HepG2 (cell line): ENCODE data around the gene RUVBL1. TPM values are rescaled to one million over a fixed set of nuclear protein-coding genes. Genes with fewer than 3 reads are reported as not detected.

Source experiments
- FOXA3 ChIP-seq: IDR thresholded peaks from 2 replicates; pipeline ENCODE4 v1.6.1; 2016; ENCODE audit warnings: missing genetic modification reagents, missing compliant biosample characterization
- GTF2F1 ChIP-seq: fragments of 150-350 bp; IDR thresholded peaks from 2 replicates; pipeline ENCODE4 v1.6.1; 2014; ENCODE audit warnings: low read length
- HES4 ChIP-seq: sonication (generic); formaldehyde crosslinking; IDR thresholded peaks from 2 replicates; pipeline ENCODE4 v1.9.0; 2021; ENCODE audit warnings: mild to moderate bottlenecking, missing genetic modification reagents, borderline replicate concordance
- MXI1 ChIP-seq: IDR thresholded peaks from 3 replicates; pipeline ENCODE4 v1.6.1; 2012; ENCODE audit warnings: low read depth, low read length, inconsistent platforms, borderline replicate concordance
- MYNN ChIP-seq: sonication (generic); formaldehyde crosslinking; IDR thresholded peaks from 2 replicates; pipeline ENCODE4 v1.4.0; 2020; ENCODE audit warnings: mild to moderate bottlenecking, low read depth, missing genetic modification reagents
- NBN ChIP-seq: fragments of 450-650 bp; conservative IDR thresholded peaks from 2 replicates; pipeline ENCODE4 v1.6.1; 2017
- NR2F1 ChIP-seq, 2 experiments: fragments of 450-650 bp in 1 of 2; formaldehyde crosslinking in 1 of 2; IDR thresholded peaks; 2 replicates each; pipeline versions ENCODE4 v1.5.0 to v1.6.1; 2016 to 2020; ENCODE audit warnings: mild to moderate bottlenecking in 1 of 2, missing compliant biosample characterization in 1 of 2, missing genetic modification reagents in 1 of 2, moderate library complexity in 1 of 2
- POLR2A ChIP-seq, 2 experiments: IDR thresholded peaks; 2 replicates each; pipeline ENCODE4 v1.6.1; 2011; ENCODE audit warnings: low read depth in 2 of 2, low read length in 2 of 2, mild to moderate bottlenecking in 1 of 2, moderate library complexity in 1 of 2; ENCODE audit not compliant: insufficient read depth in 1 of 2
- SATB2 ChIP-seq: sonication (generic); formaldehyde crosslinking; IDR thresholded peaks from 2 replicates; pipeline ENCODE4 v1.5.0; 2020; ENCODE audit warnings: missing genetic modification reagents
- SETDB1 ChIP-seq: sonication (generic); formaldehyde crosslinking; IDR thresholded peaks from 2 replicates; pipeline ENCODE4 v1.5.1; 2020; ENCODE audit warnings: missing genetic modification reagents, mild to moderate bottlenecking, borderline replicate concordance
- SIX4 ChIP-seq: sonication (generic); formaldehyde crosslinking; IDR thresholded peaks from 2 replicates; pipeline ENCODE4 v1.4.0; 2020; ENCODE audit warnings: missing genetic modification reagents
- SMARCE1 ChIP-seq: fragments of 450-650 bp; IDR thresholded peaks from 2 replicates; pipeline ENCODE4 v1.6.1; 2017; ENCODE audit warnings: borderline replicate concordance
- SRSF4 ChIP-seq: fragments of 200-400 bp; formaldehyde crosslinking; IDR thresholded peaks from one replicate; pipeline ENCODE4 v1.6.1; 2018; ENCODE audit warnings: mild to moderate bottlenecking, low read depth, low read length, moderate library complexity; ENCODE audit not compliant: poor library complexity, severe bottlenecking
- ZBTB8A ChIP-seq: sonication (generic); formaldehyde crosslinking; IDR thresholded peaks from 2 replicates; pipeline ENCODE4 v1.4.0; 2020; ENCODE audit warnings: mild to moderate bottlenecking, low read depth, missing genetic modification reagents, borderline replicate concordance
- ZC3H13 ChIP-seq: sonication (generic); formaldehyde crosslinking; IDR thresholded peaks from 2 replicates; pipeline ENCODE4 v1.8.1; 2023; ENCODE audit warnings: mild to moderate bottlenecking, missing genetic modification reagents, moderate library complexity
- ZNF264 ChIP-seq: sonication (generic); formaldehyde crosslinking; IDR thresholded peaks from 2 replicates; pipeline ENCODE4 v1.4.0; 2020; ENCODE audit warnings: missing genetic modification reagents
- ZNF3 ChIP-seq: IDR thresholded peaks from 2 replicates; pipeline ENCODE4 v1.7.0; 2017; ENCODE audit warnings: inconsistent platforms
- ZNF34 ChIP-seq: sonication (generic); formaldehyde crosslinking; IDR thresholded peaks from 2 replicates; pipeline ENCODE4 v1.4.0; 2020; ENCODE audit warnings: mild to moderate bottlenecking, missing genetic modification reagents, borderline replicate concordance
- ZNF451 ChIP-seq: sonication (generic); formaldehyde crosslinking; IDR thresholded peaks from 2 replicates; pipeline ENCODE4 v1.5.0; 2020; ENCODE audit warnings: mild to moderate bottlenecking, missing genetic modification reagents
- ZNF709 ChIP-seq: sonication (generic); formaldehyde crosslinking; IDR thresholded peaks from 2 replicates; pipeline ENCODE4 v1.5.0; 2020; ENCODE audit warnings: mild to moderate bottlenecking, missing genetic modification reagents
- ZNF75D ChIP-seq: sonication (generic); formaldehyde crosslinking; IDR thresholded peaks from 2 replicates; pipeline ENCODE4 v1.8.1; 2023; ENCODE audit warnings: missing genetic modification reagents, mild to moderate bottlenecking, borderline replicate concordance
- ZSCAN29 ChIP-seq: sonication (generic); formaldehyde crosslinking; conservative IDR thresholded peaks from 2 replicates; pipeline ENCODE4 v1.4.0; 2020; ENCODE audit warnings: mild to moderate bottlenecking, missing genetic modification reagents
- polyA plus RNA-seq, 8 experiments: library from polyadenylated mRNA; depleted of rRNA in 3 of 8; stranded (reverse) in 7 of 8; unstranded in 1 of 8; fragments of >200 nt; fragmentation: Illumina TruSeq in 4 of 8; extraction: Trizol in 4 of 8; gene quantifications; 2 replicates each; pipeline versions ENCODE4 v1.2.1 to v1.2.3, GENCODE V29; 2011 to 2016; ENCODE audit warnings: low read depth in 4 of 8, missing spikeins in 1 of 8, mixed read lengths in 1 of 8; ENCODE audit not compliant: insufficient read depth in 1 of 8
- total RNA-seq, 5 experiments: library from RNA; depleted of rRNA; stranded (reverse); fragments of >200 nt; fragmentation: Illumina TruSeq; extraction: Trizol; gene quantifications; 2 replicates each; pipeline ENCODE4 v1.2.3, GENCODE V29; 2016; ENCODE audit warnings: low read depth in 1 of 5
- TF ChIP-seq, protein P1 (sequence below), 2 experiments: sonication (generic) in 1 of 2; formaldehyde crosslinking in 1 of 2; IDR thresholded peaks; 2 replicates each; pipeline versions ENCODE4 v1.5.1 to v1.6.1; 2011 to 2020; ENCODE audit warnings: borderline replicate concordance in 1 of 2, low read depth in 1 of 2, low read length in 1 of 2, mild to moderate bottlenecking in 1 of 2, missing genetic modification reagents in 1 of 2, moderate library complexity in 1 of 2
- TF ChIP-seq, protein P2 (sequence below): sonication (generic); formaldehyde crosslinking; IDR thresholded peaks from 2 replicates; pipeline ENCODE4 v1.4.0; 2020; ENCODE audit warnings: missing genetic modification reagents
- TF ChIP-seq, protein P3 (sequence below): sonication (generic); formaldehyde crosslinking; IDR thresholded peaks from 2 replicates; pipeline ENCODE4 v1.4.0; 2020; ENCODE audit warnings: missing genetic modification reagents

RUVBL1 gene
- total and polyA plus RNA-seq, 2 of the 13 experiments (the other 11 are each of a cell fraction or from before 2014, with no cell fraction given): 32.7 to 86.3 TPM

DNA sequence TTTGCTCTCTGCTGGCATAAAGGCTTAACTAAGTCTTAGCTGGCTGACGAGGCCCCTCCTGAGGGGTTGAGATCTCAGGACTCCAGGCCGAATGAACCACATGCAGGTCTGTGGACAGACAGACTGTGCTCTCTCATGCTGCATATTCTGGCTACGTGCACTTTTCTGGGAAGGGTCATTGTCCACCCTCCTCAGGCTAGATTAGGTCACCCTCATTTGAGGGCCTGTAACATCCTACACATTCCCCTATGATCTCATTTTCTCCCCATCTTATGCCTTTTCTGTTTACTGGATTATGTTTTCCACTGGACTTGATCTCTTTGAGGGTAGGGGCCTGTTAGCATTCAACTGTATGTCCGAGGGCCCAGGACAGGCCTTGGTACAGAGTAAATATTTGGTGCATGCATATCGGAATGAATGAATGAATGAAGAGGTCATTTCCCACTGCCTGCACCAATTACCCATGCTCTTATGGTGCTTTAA lies 43.4 kb upstream of the RUVBL1 start (continued):
- TF ChIP-seq, protein P1, sequence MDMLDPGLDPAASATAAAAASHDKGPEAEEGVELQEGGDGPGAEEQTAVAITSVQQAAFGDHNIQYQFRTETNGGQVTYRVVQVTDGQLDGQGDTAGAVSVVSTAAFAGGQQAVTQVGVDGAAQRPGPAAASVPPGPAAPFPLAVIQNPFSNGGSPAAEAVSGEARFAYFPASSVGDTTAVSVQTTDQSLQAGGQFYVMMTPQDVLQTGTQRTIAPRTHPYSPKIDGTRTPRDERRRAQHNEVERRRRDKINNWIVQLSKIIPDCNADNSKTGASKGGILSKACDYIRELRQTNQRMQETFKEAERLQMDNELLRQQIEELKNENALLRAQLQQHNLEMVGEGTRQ (IDR thresholded peaks at IDR 0.05; ENCODE audit: low read depth, low read length): no peak
- TF ChIP-seq, protein P1 (CRISPR knock-in tag; IDR thresholded peaks at IDR 0.05; ENCODE audit: borderline replicate concordance): no peak
- no peak for TF ChIP-seq SRSF4
- TF ChIP-seq HES4 (CRISPR knock-in tag): no peak
- peak in 1 of 2 experiments; percentile 59; a peak in 2 of 4 replicates for TF ChIP-seq POLR2A (IDR thresholded peaks at IDR 0.05; ENCODE audit: insufficient read depth in 1 of 2, low read depth in 2 of 2, low read length in 2 of 2)
- no peak for TF ChIP-seq SMARCE1
- no peak for TF ChIP-seq NBN
- TF ChIP-seq GTF2F1: no peak
- no peak for TF ChIP-seq ZNF709
- TF ChIP-seq ZNF3 (CRISPR knock-in tag): no peak
- TF ChIP-seq ZBTB8A: no peak
- peak; percentile 45; the same call in 1 of the 2 replicates for TF ChIP-seq ZC3H13 (CRISPR knock-in tag)
- no peak for TF ChIP-seq NR2F1 (CRISPR knock-in tag; IDR thresholded peaks at IDR 0.05)
- TF ChIP-seq SATB2 (CRISPR knock-in tag): no peak
- TF ChIP-seq ZNF264: no peak
- no peak for TF ChIP-seq MYNN (CRISPR knock-in tag)
- TF ChIP-seq SIX4 (CRISPR knock-in tag): no peak
- no peak for TF ChIP-seq ZNF34
- TF ChIP-seq MXI1: peak; percentile 39; the same call in 1 of the 3 replicates
- no peak for TF ChIP-seq ZNF75D (CRISPR knock-in tag)
- TF ChIP-seq, protein P2, sequence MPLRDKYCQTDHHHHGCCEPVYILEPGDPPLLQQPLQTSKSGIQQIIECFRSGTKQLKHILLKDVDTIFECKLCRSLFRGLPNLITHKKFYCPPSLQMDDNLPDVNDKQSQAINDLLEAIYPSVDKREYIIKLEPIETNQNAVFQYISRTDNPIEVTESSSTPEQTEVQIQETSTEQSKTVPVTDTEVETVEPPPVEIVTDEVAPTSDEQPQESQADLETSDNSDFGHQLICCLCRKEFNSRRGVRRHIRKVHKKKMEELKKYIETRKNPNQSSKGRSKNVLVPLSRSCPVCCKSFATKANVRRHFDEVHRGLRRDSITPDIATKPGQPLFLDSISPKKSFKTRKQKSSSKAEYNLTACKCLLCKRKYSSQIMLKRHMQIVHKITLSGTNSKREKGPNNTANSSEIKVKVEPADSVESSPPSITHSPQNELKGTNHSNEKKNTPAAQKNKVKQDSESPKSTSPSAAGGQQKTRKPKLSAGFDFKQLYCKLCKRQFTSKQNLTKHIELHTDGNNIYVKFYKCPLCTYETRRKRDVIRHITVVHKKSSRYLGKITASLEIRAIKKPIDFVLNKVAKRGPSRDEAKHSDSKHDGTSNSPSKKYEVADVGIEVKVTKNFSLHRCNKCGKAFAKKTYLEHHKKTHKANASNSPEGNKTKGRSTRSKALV (CRISPR knock-in tag): no peak
- TF ChIP-seq FOXA3 (CRISPR knock-in tag): peak; percentile 31; the same call in 1 of the 2 replicates
- no peak for TF ChIP-seq ZSCAN29 (CRISPR knock-in tag)
- TF ChIP-seq SETDB1 (CRISPR knock-in tag): no peak
- TF ChIP-seq ZNF451: no peak; the same call in 1 of the 2 replicates
- TF ChIP-seq, protein P3, sequence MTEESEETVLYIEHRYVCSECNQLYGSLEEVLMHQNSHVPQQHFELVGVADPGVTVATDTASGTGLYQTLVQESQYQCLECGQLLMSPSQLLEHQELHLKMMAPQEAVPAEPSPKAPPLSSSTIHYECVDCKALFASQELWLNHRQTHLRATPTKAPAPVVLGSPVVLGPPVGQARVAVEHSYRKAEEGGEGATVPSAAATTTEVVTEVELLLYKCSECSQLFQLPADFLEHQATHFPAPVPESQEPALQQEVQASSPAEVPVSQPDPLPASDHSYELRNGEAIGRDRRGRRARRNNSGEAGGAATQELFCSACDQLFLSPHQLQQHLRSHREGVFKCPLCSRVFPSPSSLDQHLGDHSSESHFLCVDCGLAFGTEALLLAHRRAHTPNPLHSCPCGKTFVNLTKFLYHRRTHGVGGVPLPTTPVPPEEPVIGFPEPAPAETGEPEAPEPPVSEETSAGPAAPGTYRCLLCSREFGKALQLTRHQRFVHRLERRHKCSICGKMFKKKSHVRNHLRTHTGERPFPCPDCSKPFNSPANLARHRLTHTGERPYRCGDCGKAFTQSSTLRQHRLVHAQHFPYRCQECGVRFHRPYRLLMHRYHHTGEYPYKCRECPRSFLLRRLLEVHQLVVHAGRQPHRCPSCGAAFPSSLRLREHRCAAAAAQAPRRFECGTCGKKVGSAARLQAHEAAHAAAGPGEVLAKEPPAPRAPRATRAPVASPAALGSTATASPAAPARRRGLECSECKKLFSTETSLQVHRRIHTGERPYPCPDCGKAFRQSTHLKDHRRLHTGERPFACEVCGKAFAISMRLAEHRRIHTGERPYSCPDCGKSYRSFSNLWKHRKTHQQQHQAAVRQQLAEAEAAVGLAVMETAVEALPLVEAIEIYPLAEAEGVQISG (CRISPR knock-in tag): no peak
